Natural killer cell (primary cell): ENCODE results near the gene BCAP29. TPM values are rescaled to one million over a fixed set of nuclear protein-coding genes. Genes with fewer than 3 reads are reported as not detected.

Experiments used
- ATAC-seq, 3 donors: fragments of 150-1000 bp in 2 of 3; fragments of 200-7000 bp in 1 of 3; cut with Tn5 transposase; 1 replicate in 1 of 3; 2 replicates in 2 of 3; pipeline ENCODE4 v1.10.0; 2021; ENCODE audit warnings: mild to moderate bottlenecking in 2 of 3, moderate library complexity in 2 of 3
- DNase-seq, 2 donors: peaks; one replicate each; pipeline versions ENCODE4 v3.0.0 to v3.0.0-alpha.2; 2013 to 2021; ENCODE audit warnings: mixed read lengths in 1 of 2
- H3K27ac ChIP-seq: one replicate; pipeline ENCODE4 v1.5.1; 2013; ENCODE audit warnings: mild to moderate bottlenecking, low read length
- H3K27me3 ChIP-seq: one replicate; pipeline ENCODE4 v1.6.1; 2013; ENCODE audit warnings: low read length; ENCODE audit not compliant: control insufficient read depth, insufficient read depth
- H3K36me3 ChIP-seq: one replicate; pipeline ENCODE4 v1.6.1; 2013; ENCODE audit warnings: low read length; ENCODE audit not compliant: control insufficient read depth, insufficient read depth
- H3K4me1 ChIP-seq: one replicate; pipeline ENCODE4 v1.6.1; 2013; ENCODE audit warnings: low read length; ENCODE audit not compliant: control insufficient read depth, insufficient read depth
- H3K4me3 ChIP-seq: one replicate; pipeline ENCODE4 v1.5.1; 2013; ENCODE audit warnings: low read length
- H3K9me3 ChIP-seq: one replicate; pipeline ENCODE4 v1.6.1; 2013; ENCODE audit warnings: low read length; ENCODE audit not compliant: control insufficient read depth, insufficient read depth
- H3K27ac Mint-ChIP-seq, 2 donors: one replicate each; pipeline ENCODE4 v1.8.0; 2022; ENCODE audit warnings: mild to moderate bottlenecking in 2 of 2, mixed read lengths in 2 of 2, moderate library complexity in 1 of 2
- H3K27me3 Mint-ChIP-seq, 2 donors: one replicate each; pipeline ENCODE4 v1.8.0; 2022; ENCODE audit warnings: low read depth in 2 of 2, mixed read lengths in 2 of 2
- H3K36me3 Mint-ChIP-seq: one replicate; pipeline ENCODE4 v1.8.0; 2022; ENCODE audit warnings: mixed read lengths
- H3K4me1 Mint-ChIP-seq, 2 donors: one replicate each; pipeline ENCODE4 v1.8.0; 2022; ENCODE audit warnings: mixed read lengths in 2 of 2
- H3K4me3 Mint-ChIP-seq: one replicate; pipeline ENCODE4 v1.8.0; 2022; ENCODE audit warnings: mild to moderate bottlenecking, moderate library complexity, mixed read lengths
- H3K9me3 Mint-ChIP-seq, 2 donors: one replicate each; pipeline ENCODE4 v1.8.0; 2022; ENCODE audit warnings: mixed read lengths in 2 of 2
- WGBS: methylation state at CpG from one replicate; pipeline ENCODE4 v1.1.7; 2013; ENCODE audit warnings: missing lambda C conversion rate; ENCODE audit not compliant: insufficient coverage; 5-methylcytosine and 5-hydroxymethylcytosine counted together
- intact Hi-C: fragments of 100-400 bp; cut with micrococcal nuclease; formaldehyde crosslinking; loops from one replicate; pipeline ENCODE4 v1.14.2; 2022
- total RNA-seq, 4 donors: library from RNA; stranded (reverse); fragments of 120-200 nt in 1 of 4; gene quantifications; one replicate each; pipeline versions ENCODE4 v1.2.3 to v1.2.4, GENCODE V29; 2013 to 2022
- TF ChIP-seq, protein P1 (sequence below): fragments of 200-600 bp; IDR thresholded peaks from one replicate; pipeline ENCODE4 v1.8.0; 2022; ENCODE audit warnings: antibody characterized with exemption

BCAP29 gene
- total RNA-seq, 3 donors from 2014 or later (not counting 1 experiment from before 2014, with no cell fraction given), result 22.1 to 33.3 (median 27.1) TPM

GRCh38 chr7:107628461-107629064 is 48.5 kb downstream of the BCAP29 start:
- no peak overlapping the region for H3K27ac ChIP-seq
- Mint-ChIP-seq H3K27me3 (no peaks in the 10 kb centered on the region), H3K27ac (no peak overlapping the region), H3K4me3 (no peak overlapping the region), H3K4me1 (no peaks in the 10 kb centered on the region), H3K9me3 (no peaks in the 10 kb centered on the region), H3K36me3 (no peaks in the 10 kb centered on the region)
- no peak overlapping the region for H3K4me3 ChIP-seq
- H3K36me3 ChIP-seq, result no peaks in the 10 kb centered on the region
- intact Hi-C loops, result no loop called here
- TF ChIP-seq, protein P1, sequence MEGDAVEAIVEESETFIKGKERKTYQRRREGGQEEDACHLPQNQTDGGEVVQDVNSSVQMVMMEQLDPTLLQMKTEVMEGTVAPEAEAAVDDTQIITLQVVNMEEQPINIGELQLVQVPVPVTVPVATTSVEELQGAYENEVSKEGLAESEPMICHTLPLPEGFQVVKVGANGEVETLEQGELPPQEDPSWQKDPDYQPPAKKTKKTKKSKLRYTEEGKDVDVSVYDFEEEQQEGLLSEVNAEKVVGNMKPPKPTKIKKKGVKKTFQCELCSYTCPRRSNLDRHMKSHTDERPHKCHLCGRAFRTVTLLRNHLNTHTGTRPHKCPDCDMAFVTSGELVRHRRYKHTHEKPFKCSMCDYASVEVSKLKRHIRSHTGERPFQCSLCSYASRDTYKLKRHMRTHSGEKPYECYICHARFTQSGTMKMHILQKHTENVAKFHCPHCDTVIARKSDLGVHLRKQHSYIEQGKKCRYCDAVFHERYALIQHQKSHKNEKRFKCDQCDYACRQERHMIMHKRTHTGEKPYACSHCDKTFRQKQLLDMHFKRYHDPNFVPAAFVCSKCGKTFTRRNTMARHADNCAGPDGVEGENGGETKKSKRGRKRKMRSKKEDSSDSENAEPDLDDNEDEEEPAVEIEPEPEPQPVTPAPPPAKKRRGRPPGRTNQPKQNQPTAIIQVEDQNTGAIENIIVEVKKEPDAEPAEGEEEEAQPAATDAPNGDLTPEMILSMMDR, result no peak
- no peaks in the 10 kb centered on the region for H3K27me3 ChIP-seq
- H3K9me3 ChIP-seq, result no peaks in the 10 kb centered on the region
- H3K4me1 ChIP-seq, result peaks cover 3% of the 10 kb centered on the region
- WGBS, result 63% methylated on average over 8 of the region's 8 CpGs
- ATAC-seq, result no peak
- no peak for DNase-seq

DNA sequence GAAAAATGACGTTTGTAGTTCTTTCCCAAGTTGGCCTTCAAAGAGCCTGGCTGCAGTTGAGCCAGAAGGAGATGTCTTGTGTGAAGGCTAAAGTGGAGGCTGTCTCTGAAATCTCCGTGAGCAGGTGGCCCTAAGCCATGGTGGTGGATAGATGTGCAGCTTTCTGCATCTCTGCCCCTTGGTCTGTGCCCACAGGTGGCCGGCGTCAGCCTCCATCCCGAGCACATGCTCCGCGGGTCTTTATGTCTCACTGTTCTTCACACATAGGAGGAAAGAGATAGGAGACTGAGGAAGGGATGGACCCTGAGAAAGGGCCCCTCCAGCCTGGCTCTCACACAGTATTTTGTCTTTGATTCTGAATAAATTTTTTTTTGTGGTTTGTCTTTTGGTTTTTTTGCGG is 50.3 kb downstream of the BCAP29 start:
- peaks cover 3% of the 10 kb centered on the region for H3K4me1 ChIP-seq
- no peaks in the 10 kb centered on the region for H3K27me3 ChIP-seq
- no peak overlapping the region for H3K4me3 ChIP-seq
- H3K27ac ChIP-seq, result no peak overlapping the region
- no peak for DNase-seq
- Mint-ChIP-seq H3K9me3 (no peaks in the 10 kb centered on the region), H3K27me3 (no peaks in the 10 kb centered on the region), H3K4me1 (peaks cover 0 to 4% of the 10 kb centered on the region in 2 donors), H3K27ac (no peak overlapping the region), H3K36me3 (no peaks in the 10 kb centered on the region), H3K4me3 (no peak overlapping the region)
- H3K36me3 ChIP-seq, result no peaks in the 10 kb centered on the region
- no peaks in the 10 kb centered on the region for H3K9me3 ChIP-seq
- intact Hi-C loops, result no loop called here
- 89% methylated on average over 8 of the region's 8 CpGs for WGBS
- TF ChIP-seq, protein P1, result no peak
- ATAC-seq, result no peak

DNA sequence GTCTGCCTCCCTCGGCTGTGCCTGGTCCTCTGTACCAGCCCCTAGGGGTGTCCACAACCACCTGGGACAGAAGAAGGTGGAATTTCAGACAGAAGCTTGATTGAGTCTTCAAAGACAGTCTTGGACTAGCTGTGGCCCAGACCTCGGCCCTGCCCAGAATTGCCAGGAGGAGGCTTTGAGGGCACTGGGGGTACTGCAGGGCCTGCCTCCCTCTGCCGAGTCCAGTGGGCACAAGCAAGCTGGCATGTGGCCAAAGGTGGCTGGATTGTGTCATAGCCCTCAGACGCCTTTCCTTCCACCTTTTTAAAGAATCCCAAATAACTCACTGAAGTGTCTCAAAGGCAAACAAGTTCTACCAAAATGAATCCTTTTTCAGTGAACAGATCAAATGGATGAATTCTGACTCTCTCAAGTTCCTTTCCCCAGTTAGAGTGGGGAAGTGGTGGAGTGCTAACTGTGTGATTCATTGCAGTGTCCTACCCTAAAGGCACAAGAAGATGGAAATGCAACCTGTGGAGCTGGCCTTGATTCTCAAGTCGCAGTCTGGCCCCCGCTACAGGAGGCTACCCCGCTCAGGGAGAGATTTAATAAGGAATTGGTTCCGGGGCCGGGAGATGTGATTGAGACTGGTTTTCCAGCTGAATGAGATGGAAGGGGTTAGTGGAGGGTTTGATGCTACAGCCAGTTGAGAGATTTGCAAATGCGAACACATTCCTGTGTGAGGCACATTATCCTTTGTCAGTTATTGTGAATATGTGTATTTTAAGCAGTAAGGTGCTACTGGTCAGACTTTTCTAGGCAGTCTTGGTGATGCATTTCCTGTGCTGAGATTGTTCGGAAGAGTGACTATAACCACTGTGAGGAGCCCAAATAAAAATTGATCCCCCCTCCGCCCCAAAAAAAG is 51.8 kb downstream of the BCAP29 start:
- no peaks in the 10 kb centered on the region for H3K27me3 ChIP-seq
- TF ChIP-seq, protein P1, result no peak
- Mint-ChIP-seq H3K9me3 (no peaks in the 10 kb centered on the region), H3K27me3 (no peaks in the 10 kb centered on the region), H3K36me3 (no peaks in the 10 kb centered on the region), H3K27ac (no peak overlapping the region), H3K4me1 (peaks cover 0 to 6% of the 10 kb centered on the region in 2 donors), H3K4me3 (no peak overlapping the region)
- intact Hi-C loops, result no loop called here
- no peaks in the 10 kb centered on the region for H3K36me3 ChIP-seq
- no peak for ATAC-seq
- 95% methylated on average over 12 of the region's 12 CpGs for WGBS
- no peaks in the 10 kb centered on the region for H3K9me3 ChIP-seq
- no peak overlapping the region for H3K27ac ChIP-seq
- H3K4me1 ChIP-seq, result peaks cover 3% of the 10 kb centered on the region
- no peak overlapping the region for H3K4me3 ChIP-seq
- no peak for DNase-seq
